ENCODE measurements around the gene AKR7A2. TPM values are rescaled to one million over a fixed set of nuclear protein-coding genes. Genes with fewer than 3 reads are reported as not detected.

AKR7A2 gene
- total and polyA plus RNA-seq, 8 donors = 11.7 to 33.8 (median 27.8) TPM

GRCh38 chr1:19344831-19345230 is 32.9 kb upstream of the AKR7A2 start:
- Histone ChIP-seq H3K27me3 (no peaks in the 10 kb centered on the region), H3K36me3 (peaks cover 0 to 13% (median 4%) of the 10 kb centered on the region in 3 donors), H3K4me3 (no peak overlapping the region), H3K4me1 (no peaks in the 10 kb centered on the region), H3K27ac (no peak overlapping the region), H3K9me3 (no peaks in the 10 kb centered on the region)
- ATAC-seq (no peak), DNase-seq (no peak), FAIRE-seq (no peak)
- WGBS, 2 donors = 95 to 96% methylated on average over 11 of the region's 11 CpGs
- intact Hi-C loops (cut with DNase I) = loop anchor here in 2 of 3 donors (10.0 kb wide), 1 partner anchor 310 kb away; no protein-coding TSS in a partner anchor
- TF ChIP-seq CTCF (IDR thresholded peaks at IDR 0.05) = no peak

GRCh38 chr1:19344372-19344810 is 32.4 kb upstream of the AKR7A2 start:
- no peak overlapping the region for H3K27ac ChIP-seq

GRCh38 chr1:19343617-19344350 is 31.8 kb upstream of the AKR7A2 start:
- DNase-seq (no peak), FAIRE-seq (no peak), ATAC-seq (no peak)
- Histone ChIP-seq H3K4me3 (no peak overlapping the region), H3K9me3 (no peaks in the 10 kb centered on the region), H3K36me3 (peaks cover 0 to 13% (median 4%) of the 10 kb centered on the region in 3 donors), H3K27ac (no peak overlapping the region), H3K27me3 (no peaks in the 10 kb centered on the region), H3K4me1 (no peaks in the 10 kb centered on the region)
- WGBS, 2 donors = 87 to 90% methylated on average over 20 of the region's 20 CpGs
- intact Hi-C loops (cut with DNase I) = loop anchor here in 2 of 3 donors (10.0 kb wide), 1 partner anchor 311 kb away; no protein-coding TSS in a partner anchor
- no peak for TF ChIP-seq CTCF (IDR thresholded peaks at IDR 0.05)

More at GRCh38 chr1:19344372-19344810, 32.4 kb upstream of the AKR7A2 start:
- ATAC-seq = peak; percentile 54 to 81 (median 80)
- TF ChIP-seq CTCF (IDR thresholded peaks at IDR 0.05) = peak; percentile 50 to 77 (median 76)
- DNase-seq = peak in 5 of 6 donors; percentile 25 to 82 (median 63)
- WGBS, 2 donors = 70 to 75% methylated on average over 12 of the region's 12 CpGs
- H3K9me3 ChIP-seq = no peaks in the 10 kb centered on the region
- H3K4me3 ChIP-seq = no peak overlapping the region
- peaks cover 0 to 13% (median 4%) of the 10 kb centered on the region in 3 donors for H3K36me3 ChIP-seq
- no peaks in the 10 kb centered on the region for H3K27me3 ChIP-seq
- no peak for FAIRE-seq
- intact Hi-C loops (cut with DNase I) = loop anchor here in 2 of 3 donors (10.0 kb wide), 1 partner anchor 310 kb away; no protein-coding TSS in a partner anchor
- no peaks in the 10 kb centered on the region for H3K4me1 ChIP-seq

- DNase-seq (no peak), FAIRE-seq (no peak), ATAC-seq (no peak)
- no peak overlapping the region for H3K4me3 ChIP-seq
- H3K27me3 ChIP-seq = no peaks in the 10 kb centered on the region
- WGBS, 2 donors = 85 to 92% methylated on average over 33 of the region's 33 CpGs
- no peaks in the 10 kb centered on the region for H3K4me1 ChIP-seq
- intact Hi-C loops (cut with DNase I) = loop anchor here in 2 of 3 donors (10.0 kb wide), 1 partner anchor 312 kb away; no protein-coding TSS in a partner anchor
- H3K36me3 ChIP-seq = peaks cover 0 to 13% (median 4%) of the 10 kb centered on the region in 3 donors
- H3K9me3 ChIP-seq = no peaks in the 10 kb centered on the region
- H3K27ac ChIP-seq = no peak overlapping the region
- TF ChIP-seq CTCF (IDR thresholded peaks at IDR 0.05) = no peak
Measured at GRCh38 chr1:19342894-19343616, 31.1 kb upstream of the AKR7A2 start.

Measured in pancreas (tissue), 10 donors.